ENCODE measurements around the gene MYEF2. TPM values are rescaled to one million over a fixed set of nuclear protein-coding genes. Genes with fewer than 3 reads are reported as not detected.

The MYEF2 gene
- total and polyA plus RNA-seq, 3 donors from 2014 or later, result 69.3 to 93.8 (median 69.9) TPM

GRCh38 chr15:48109212-48109611 is 68.9 kb downstream of the MYEF2 start:
- Histone ChIP-seq H3K27me3 (no peaks in the 10 kb centered on the region), H3K27ac (no peak overlapping the region), H3K9me3 (no peaks in the 10 kb centered on the region), H3K4me3 (no peak overlapping the region), H3K36me3 (ENCODE audit: low read depth, missing control alignments) (no peaks in the 10 kb centered on the region), H3K4me1 (no peaks in the 10 kb centered on the region)
- DNase-seq, result no peak
- TF ChIP-seq POLR2A (IDR thresholded peaks at IDR 0.05), result no peak
- TF ChIP-seq, protein P1, sequence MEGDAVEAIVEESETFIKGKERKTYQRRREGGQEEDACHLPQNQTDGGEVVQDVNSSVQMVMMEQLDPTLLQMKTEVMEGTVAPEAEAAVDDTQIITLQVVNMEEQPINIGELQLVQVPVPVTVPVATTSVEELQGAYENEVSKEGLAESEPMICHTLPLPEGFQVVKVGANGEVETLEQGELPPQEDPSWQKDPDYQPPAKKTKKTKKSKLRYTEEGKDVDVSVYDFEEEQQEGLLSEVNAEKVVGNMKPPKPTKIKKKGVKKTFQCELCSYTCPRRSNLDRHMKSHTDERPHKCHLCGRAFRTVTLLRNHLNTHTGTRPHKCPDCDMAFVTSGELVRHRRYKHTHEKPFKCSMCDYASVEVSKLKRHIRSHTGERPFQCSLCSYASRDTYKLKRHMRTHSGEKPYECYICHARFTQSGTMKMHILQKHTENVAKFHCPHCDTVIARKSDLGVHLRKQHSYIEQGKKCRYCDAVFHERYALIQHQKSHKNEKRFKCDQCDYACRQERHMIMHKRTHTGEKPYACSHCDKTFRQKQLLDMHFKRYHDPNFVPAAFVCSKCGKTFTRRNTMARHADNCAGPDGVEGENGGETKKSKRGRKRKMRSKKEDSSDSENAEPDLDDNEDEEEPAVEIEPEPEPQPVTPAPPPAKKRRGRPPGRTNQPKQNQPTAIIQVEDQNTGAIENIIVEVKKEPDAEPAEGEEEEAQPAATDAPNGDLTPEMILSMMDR (IDR thresholded peaks at IDR 0.05), result no peak
- intact Hi-C loops (cut with DNase I; ENCODE audit: low total_unique reads), result no loop called here
- 82 to 88% methylated on average over 4 of the region's 4 CpGs for WGBS, 2 donors

DNA sequence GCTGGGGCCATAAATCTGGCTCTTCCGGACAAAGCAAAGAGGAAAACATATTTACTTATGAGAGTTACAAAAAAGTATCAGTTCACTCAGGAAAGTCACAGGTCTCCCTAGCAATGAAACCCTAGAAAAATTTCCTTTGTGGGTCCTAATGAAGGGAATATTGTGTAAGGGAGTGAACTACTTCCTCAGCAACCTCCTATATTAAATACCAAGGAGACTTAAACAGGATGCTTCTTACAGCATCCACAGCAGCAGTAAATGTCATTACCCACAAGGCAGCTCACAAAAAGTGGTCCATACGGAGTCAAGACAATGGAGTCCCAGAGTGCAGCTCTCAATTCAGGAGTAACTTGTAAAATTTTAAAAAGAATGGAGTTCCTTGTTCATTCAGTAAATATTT is 72.2 kb downstream of the MYEF2 start:
- no peaks in the 10 kb centered on the region for H3K36me3 ChIP-seq (ENCODE audit: low read depth, missing control alignments)
- H3K4me1 ChIP-seq, result no peaks in the 10 kb centered on the region
- H3K27me3 ChIP-seq, result no peaks in the 10 kb centered on the region
- 54 to 59% methylated on average over 2 of the region's 2 CpGs for WGBS, 2 donors
- no peak overlapping the region for H3K27ac ChIP-seq
- TF ChIP-seq, protein P1 (IDR thresholded peaks at IDR 0.05), result no peak
- TF ChIP-seq POLR2A (IDR thresholded peaks at IDR 0.05), result no peak
- H3K4me3 ChIP-seq, result no peak overlapping the region
- no peak for DNase-seq
- no peaks in the 10 kb centered on the region for H3K9me3 ChIP-seq
- intact Hi-C loops (cut with DNase I; ENCODE audit: low total_unique reads), result no loop called here

DNA sequence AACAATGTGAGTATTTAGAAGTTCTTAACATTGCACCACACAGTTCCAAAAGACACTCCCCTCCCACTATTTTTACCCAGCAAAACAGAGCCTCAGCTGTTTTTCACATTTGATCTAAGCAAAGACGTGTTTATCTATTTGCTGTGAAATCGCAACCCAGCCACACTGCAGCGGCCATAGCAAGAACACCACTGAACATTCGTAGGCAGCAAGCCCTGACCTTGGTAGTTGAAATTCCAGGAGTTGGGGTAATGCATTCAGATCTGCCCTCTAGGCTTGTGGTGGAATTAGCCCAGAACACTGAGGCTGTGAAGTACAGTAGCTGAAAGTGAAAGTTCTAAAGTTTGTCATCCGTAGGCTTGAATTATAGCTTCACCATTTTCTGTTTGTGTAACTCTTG is 74.4 kb downstream of the MYEF2 start:
- Histone ChIP-seq H3K36me3 (ENCODE audit: low read depth, missing control alignments) (no peaks in the 10 kb centered on the region), H3K4me1 (no peaks in the 10 kb centered on the region), H3K9me3 (no peaks in the 10 kb centered on the region), H3K27me3 (no peaks in the 10 kb centered on the region), H3K27ac (no peak overlapping the region), H3K4me3 (no peak overlapping the region)
- WGBS, 2 donors, result 48 to 51% methylated on average over 5 of the region's 5 CpGs
- no peak for TF ChIP-seq POLR2A (IDR thresholded peaks at IDR 0.05)
- TF ChIP-seq, protein P1 (IDR thresholded peaks at IDR 0.05), result no peak
- intact Hi-C loops (cut with DNase I; ENCODE audit: low total_unique reads), result no loop called here
- DNase-seq, result no peak

DNA sequence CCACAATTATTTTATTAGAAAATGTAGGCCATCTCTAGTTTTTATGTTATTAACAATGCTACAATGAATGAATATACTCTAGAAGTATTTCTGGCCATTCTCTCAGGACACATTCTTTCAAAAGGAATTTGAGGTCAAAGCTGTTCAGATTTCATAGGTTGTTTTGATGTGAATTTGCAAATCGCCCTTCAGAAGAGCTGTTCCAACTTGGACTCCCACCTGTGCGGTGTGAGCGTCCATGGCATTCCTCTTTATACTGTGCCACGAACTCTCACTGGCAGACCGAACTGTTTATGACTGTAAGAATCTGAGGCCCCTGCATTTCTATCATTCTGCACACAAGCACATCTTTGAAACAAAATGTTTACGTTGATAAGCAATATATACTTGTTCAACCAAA is 75.9 kb downstream of the MYEF2 start:
- intact Hi-C loops (cut with DNase I; ENCODE audit: low total_unique reads), result no loop called here
- TF ChIP-seq, protein P1 (IDR thresholded peaks at IDR 0.05), result no peak
- no peak for TF ChIP-seq POLR2A (IDR thresholded peaks at IDR 0.05)
- no peak for DNase-seq
- no peak overlapping the region for H3K4me3 ChIP-seq
- H3K36me3 ChIP-seq (ENCODE audit: low read depth, missing control alignments), result no peaks in the 10 kb centered on the region
- H3K4me1 ChIP-seq, result no peaks in the 10 kb centered on the region
- WGBS, 2 donors, result 69 to 72% methylated on average over 6 of the region's 6 CpGs
- H3K27me3 ChIP-seq, result no peaks in the 10 kb centered on the region
- no peaks in the 10 kb centered on the region for H3K9me3 ChIP-seq
- H3K27ac ChIP-seq, result no peak overlapping the region

- Histone ChIP-seq H3K4me1 (no peaks in the 10 kb centered on the region), H3K4me3 (no peak overlapping the region), H3K36me3 (ENCODE audit: low read depth, missing control alignments) (no peaks in the 10 kb centered on the region), H3K27ac (no peak overlapping the region), H3K9me3 (no peaks in the 10 kb centered on the region), H3K27me3 (no peaks in the 10 kb centered on the region)
- intact Hi-C loops (cut with DNase I; ENCODE audit: low total_unique reads), result no loop called here
- TF ChIP-seq, protein P1 (IDR thresholded peaks at IDR 0.05), result no peak
- no peak for TF ChIP-seq POLR2A (IDR thresholded peaks at IDR 0.05)
- WGBS, 2 donors, result 76% methylated on average over 6 of the region's 6 CpGs
- no peak for DNase-seq
Measured at GRCh38 chr15:48101376-48101961, 76.6 kb downstream of the MYEF2 start.

Data from testis (tissue), 3 donors.